ENCODE results near the gene AJUBA. TPM values are rescaled to one million over a fixed set of nuclear protein-coding genes. Genes with fewer than 3 reads are reported as not detected.

The AJUBA gene
- 1 to 10 TPM in 3 of 5 experiments, under 1 TPM in 2; 0.49 to 3.2 (median 1.4) TPM for total RNA-seq
- 1 to 10 TPM; 1.6 to 2.3 TPM for polyA plus RNA-seq
- 4.2 reads per million, percentile 21 among the genes with 10 or more reads in this experiment for total RNA-seq

GRCh38 chr14:22982477-22983245 is at the start of gene AJUBA:
TSS of gene AJUBA (minus strand) at chr14:22982551. CDS start at chr14:22982266, 285 bp downstream.
- Histone ChIP-seq H3K27me3 (ENCODE audit: control insufficient read depth in 2 of 2, insufficient read depth in 2 of 2, low read length in 2 of 2) (no peaks in the 10 kb centered on the region), H3K27ac (ENCODE audit: low read depth, low read length) (peak within 1 kb of the TSS; percentile 53), H3K9me3 (ENCODE audit: control insufficient read depth in 2 of 3, low read length in 3 of 3) (no peaks in the 10 kb centered on the region), H3K4me3 (ENCODE audit: low read length) (peak within 1 kb of the TSS; percentile 76), H3K36me3 (ENCODE audit: control insufficient read depth in 2 of 3, insufficient read depth in 3 of 3, low read length in 3 of 3) (peaks cover 0 to 15% (median 0%) of the 10 kb centered on the region in 3 experiments), H3K4me1 (ENCODE audit: control insufficient read depth in 2 of 2, insufficient read depth in 2 of 2, low read length in 2 of 2) (peaks cover 0 to 8% of the 10 kb centered on the region in 2 donors)
- peak within 1 kb of the TSS in 2 of 9 donors; percentile 44 to 68 for H3K27ac Mint-ChIP-seq
- POLR2A ChIA-PET: interaction anchor here (0.6 to 9.2 kb wide), 12 partner anchors 9 to 458 kb away, joined by 3 to 76 read pairs (median 4); partner anchors contain the start of genes ACIN1, C14orf119, CDH24 and PRMT5
- peak within 1 kb of the TSS in 6 of 10 donors; percentile 37 to 86 (median 78) for H3K4me3 Mint-ChIP-seq
- no peaks in the 10 kb centered on the region for H3K9me3 Mint-ChIP-seq
- peaks cover 0 to 19% (median 0%) of the 10 kb centered on the region in 5 donors for H3K27me3 Mint-ChIP-seq
- H3K36me3 Mint-ChIP-seq: peaks cover 0 to 7% (median 3%) of the 10 kb centered on the region in 5 donors
- intact Hi-C loops (cut with micrococcal nuclease): loop anchor here (1.0 to 10.0 kb wide), 12 partner anchors 9 to 1070 kb away; partner anchors contain the start of genes ACIN1 (in 1 of the 2), C14orf119 (in 1 of the 2) and SLC7A8 (in 1 of the 2)
- peak; percentile 43 to 77 (median 73) for DNase-seq
- peak; percentile 74 for ATAC-seq
- peaks cover 0 to 13% (median 9%) of the 10 kb centered on the region in 7 donors for H3K4me1 Mint-ChIP-seq
- CTCF ChIA-PET: interaction anchor here (0.6 to 9.4 kb wide), 19 partner anchors 8 to 1064 kb away, joined by 3 to 264 read pairs (median 4); partner anchors contain the start of gene CDH24

DNA sequence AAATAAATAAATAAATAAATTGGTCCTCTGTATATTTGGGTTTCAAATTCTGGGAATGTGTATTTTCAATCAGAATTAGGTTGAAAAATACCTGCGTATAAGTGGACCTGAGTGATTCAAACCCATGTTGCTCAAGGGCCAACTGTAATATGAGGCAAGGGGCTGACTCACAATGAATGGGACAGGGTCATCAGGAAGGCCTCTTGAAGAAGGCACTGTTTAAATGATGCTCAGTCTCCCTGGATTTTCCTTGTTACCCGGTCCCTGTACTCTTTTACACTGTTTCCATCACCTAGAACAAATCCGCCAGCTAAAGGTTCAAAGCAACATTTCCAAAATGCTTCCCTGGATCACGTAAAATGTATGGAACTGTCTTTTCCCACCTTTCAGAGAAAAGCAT is 48.6 kb upstream of the AJUBA start:
- DNase-seq: no peak
- Mint-ChIP-seq H3K27ac (peak overlapping the region in 3 of 9 donors; percentile 14 to 73 (median 59)), H3K9me3 (peaks cover 0 to 2% (median 0%) of the 10 kb centered on the region in 11 donors), H3K27me3 (no peaks in the 10 kb centered on the region), H3K36me3 (peaks cover 5 to 35% (median 26%) of the 10 kb centered on the region in 5 donors), H3K4me3 (peak overlapping the region in 6 of 10 donors; percentile 1 to 51 (median 24)), H3K4me1 (peaks cover 37 to 64% (median 50%) of the 10 kb centered on the region in 7 donors)
- Histone ChIP-seq H3K27ac (ENCODE audit: low read depth, low read length) (no peak overlapping the region), H3K9me3 (ENCODE audit: control insufficient read depth in 2 of 3, low read length in 3 of 3) (no peaks in the 10 kb centered on the region), H3K27me3 (ENCODE audit: control insufficient read depth in 2 of 2, insufficient read depth in 2 of 2, low read length in 2 of 2) (no peaks in the 10 kb centered on the region), H3K36me3 (ENCODE audit: control insufficient read depth in 2 of 3, insufficient read depth in 3 of 3, low read length in 3 of 3) (peaks cover 3 to 25% (median 9%) of the 10 kb centered on the region in 3 experiments), H3K4me3 (ENCODE audit: low read length) (no peak overlapping the region), H3K4me1 (ENCODE audit: control insufficient read depth in 2 of 2, insufficient read depth in 2 of 2, low read length in 2 of 2) (peaks cover 9 to 39% of the 10 kb centered on the region in 2 donors)
- no peak for ATAC-seq
- ChIA-PET CTCF (interaction anchor here (0.7 to 0.8 kb wide), 2 partner anchors 25 to 49 kb away, joined by 3 to 4 read pairs; no protein-coding TSS in a partner anchor), POLR2A (interaction anchor here (0.7 to 7.6 kb wide), 7 partner anchors 8 to 103 kb away, joined by 3 to 50 read pairs (median 4); no protein-coding TSS in a partner anchor)
- intact Hi-C loops (cut with micrococcal nuclease): no loop called here

DNA sequence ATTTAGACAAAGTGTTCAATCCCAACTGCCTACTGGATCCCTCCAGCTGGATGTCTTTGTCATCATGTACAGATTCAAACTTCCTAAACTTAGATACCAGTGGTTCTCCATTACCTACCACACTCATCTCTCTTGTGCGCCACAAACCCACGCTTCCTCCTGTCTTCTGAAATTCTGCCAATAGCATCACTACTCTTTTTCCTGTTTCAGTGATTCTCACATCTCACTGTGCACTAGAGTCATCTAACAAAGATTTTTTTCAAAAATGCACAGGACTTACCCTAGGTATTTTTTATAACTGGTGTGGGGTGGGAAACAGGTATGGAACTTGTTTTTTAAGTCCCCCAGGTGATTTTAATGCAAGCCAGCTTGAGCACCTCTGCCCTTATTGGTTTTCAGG is 46.4 kb upstream of the AJUBA start:
- H3K4me1 ChIP-seq (ENCODE audit: control insufficient read depth in 2 of 2, insufficient read depth in 2 of 2, low read length in 2 of 2): peaks cover 5 to 46% of the 10 kb centered on the region in 2 donors
- CTCF ChIA-PET: interaction anchor here (0.6 to 2.4 kb wide), 9 partner anchors 12 to 153 kb away, joined by 3 to 11 read pairs (median 7); no protein-coding TSS in a partner anchor
- intact Hi-C loops (cut with micrococcal nuclease): loop anchor here (1.0 to 5.0 kb wide), 3 partner anchors 7 to 41 kb away; no protein-coding TSS in a partner anchor
- H3K4me3 ChIP-seq (ENCODE audit: low read length): no peak overlapping the region
- Mint-ChIP-seq H3K9me3 (peaks cover 0 to 2% (median 0%) of the 10 kb centered on the region in 11 donors), H3K27me3 (no peaks in the 10 kb centered on the region), H3K36me3 (peaks cover 12 to 43% (median 40%) of the 10 kb centered on the region in 5 donors), H3K4me3 (peak overlapping the region; percentile 26 to 76 (median 60)), H3K27ac (peak overlapping the region; percentile 4 to 93 (median 86)), H3K4me1 (peaks cover 39 to 66% (median 55%) of the 10 kb centered on the region in 7 donors)
- H3K27ac ChIP-seq (ENCODE audit: low read depth, low read length): peak overlapping the region; percentile 66
- ATAC-seq (peak; percentile 90), DNase-seq (peak in 7 of 9 donors; percentile 48 to 74 (median 66))
- H3K27me3 ChIP-seq (ENCODE audit: control insufficient read depth in 2 of 2, insufficient read depth in 2 of 2, low read length in 2 of 2): no peaks in the 10 kb centered on the region
- no peaks in the 10 kb centered on the region for H3K9me3 ChIP-seq (ENCODE audit: control insufficient read depth in 2 of 3, low read length in 3 of 3)
- POLR2A ChIA-PET: interaction anchor here (0.5 to 7.6 kb wide), 12 partner anchors 8 to 1305 kb away, joined by 3 to 50 read pairs (median 4); partner anchors contain the start of gene PPP1R3E
- peaks cover 7 to 36% (median 9%) of the 10 kb centered on the region in 3 experiments for H3K36me3 ChIP-seq (ENCODE audit: control insufficient read depth in 2 of 3, insufficient read depth in 3 of 3, low read length in 3 of 3)

DNA sequence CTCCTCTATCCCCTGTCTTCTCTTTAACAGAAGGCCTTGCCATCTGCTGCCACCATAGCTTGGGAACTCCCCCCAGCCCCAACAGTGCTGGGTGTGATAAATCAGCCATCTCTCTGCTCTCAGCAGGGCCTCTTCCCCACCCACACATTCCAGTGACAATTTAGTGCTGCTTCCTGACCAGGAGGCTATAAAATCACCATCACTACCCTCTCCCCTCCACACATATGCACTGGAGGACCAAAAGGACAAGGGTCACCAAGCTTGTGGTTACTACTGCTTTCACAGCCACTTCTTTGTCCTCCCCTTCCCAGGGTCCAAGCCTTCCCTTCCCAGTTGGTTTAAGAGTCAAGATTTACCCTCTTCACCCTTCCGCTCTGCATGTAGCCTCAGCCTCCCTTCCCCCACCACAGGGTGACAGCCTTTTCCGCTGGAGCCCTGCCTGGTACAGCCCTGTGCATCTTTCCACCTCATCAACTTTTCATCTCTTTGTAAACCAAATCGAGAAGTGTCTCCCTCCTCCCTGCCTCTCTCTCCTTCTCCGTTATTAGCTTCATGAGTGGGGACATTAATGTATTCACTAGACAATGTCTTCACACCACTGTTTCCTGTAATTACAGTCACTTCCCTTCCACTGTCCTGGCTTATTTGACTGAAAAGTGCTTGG is 42.9 kb upstream of the AJUBA start:
- no peak for ATAC-seq

DNA sequence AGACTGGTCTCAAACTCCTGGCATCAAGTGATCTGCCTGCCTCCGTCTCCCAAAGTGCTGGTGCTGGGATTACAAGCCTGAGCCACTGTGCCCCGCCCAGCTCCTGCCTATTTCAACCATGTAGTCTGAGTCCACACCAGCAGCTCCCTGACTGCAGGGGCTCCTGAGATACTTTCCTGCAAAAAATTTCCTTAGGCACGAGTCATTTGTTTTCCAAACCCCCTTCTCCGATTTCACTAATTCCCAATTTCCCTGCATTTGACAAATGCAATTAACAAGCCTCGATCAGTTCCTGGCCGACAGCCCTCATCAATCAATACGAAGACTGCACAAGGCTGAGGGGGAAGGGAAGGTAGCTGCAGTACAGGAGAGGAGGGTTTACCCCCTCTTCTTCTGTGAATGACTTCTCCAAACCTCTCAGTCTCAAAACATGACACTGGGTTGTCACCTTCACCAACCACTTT is 42.3 kb upstream of the AJUBA start:
- ATAC-seq: no peak
- intact Hi-C loops (cut with micrococcal nuclease): loop anchor here (5.0 kb wide), 3 partner anchors 32 to 37 kb away; partner anchors contain the start of gene CDH24 (in 1 of the 2)
- POLR2A ChIA-PET: interaction anchor here (1.1 to 6.3 kb wide), 4 partner anchors 8 to 17 kb away, joined by 3 to 79 read pairs (median 42); partner anchors contain the start of gene PSMB5

More for the DNA sequence above, 42.9 kb upstream of the AJUBA start:
- intact Hi-C loops (cut with micrococcal nuclease): loop anchor here (5.0 kb wide), 2 partner anchors 33 to 38 kb away; no protein-coding TSS in a partner anchor
- peak overlapping the region; percentile 4 to 78 (median 50) for H3K4me3 Mint-ChIP-seq
- Histone ChIP-seq H3K27me3 (ENCODE audit: control insufficient read depth in 2 of 2, insufficient read depth in 2 of 2, low read length in 2 of 2) (no peaks in the 10 kb centered on the region), H3K36me3 (ENCODE audit: control insufficient read depth in 2 of 3, insufficient read depth in 3 of 3, low read length in 3 of 3) (peaks cover 0 to 16% (median 4%) of the 10 kb centered on the region in 3 experiments), H3K4me3 (ENCODE audit: low read length) (no peak overlapping the region), H3K9me3 (ENCODE audit: control insufficient read depth in 2 of 3, low read length in 3 of 3) (no peaks in the 10 kb centered on the region), H3K4me1 (ENCODE audit: control insufficient read depth in 2 of 2, insufficient read depth in 2 of 2, low read length in 2 of 2) (peaks cover 0 to 72% of the 10 kb centered on the region in 2 donors), H3K27ac (ENCODE audit: low read depth, low read length) (no peak overlapping the region)
- H3K27me3 Mint-ChIP-seq: no peaks in the 10 kb centered on the region
- peak overlapping the region; percentile 23 to 94 (median 86) for H3K27ac Mint-ChIP-seq
- peaks cover 49 to 83% (median 75%) of the 10 kb centered on the region in 7 donors for H3K4me1 Mint-ChIP-seq
- CTCF ChIA-PET: interaction anchor here (0.7 to 1.2 kb wide), 2 partner anchors 31 to 39 kb away, joined by 3 to 4 read pairs; no protein-coding TSS in a partner anchor
- peaks cover 7 to 30% (median 26%) of the 10 kb centered on the region in 5 donors for H3K36me3 Mint-ChIP-seq
- peaks cover 0 to 2% (median 0%) of the 10 kb centered on the region in 11 donors for H3K9me3 Mint-ChIP-seq
- POLR2A ChIA-PET: interaction anchor here (0.7 to 7.6 kb wide), 5 partner anchors 8 to 31 kb away, joined by 3 to 50 read pairs (median 3); partner anchors contain the start of gene PSMB5
- DNase-seq: no peak

More for the DNA sequence above, 42.3 kb upstream of the AJUBA start:
- Histone ChIP-seq H3K27ac (ENCODE audit: low read depth, low read length) (peak overlapping the region; percentile 33), H3K27me3 (ENCODE audit: control insufficient read depth in 2 of 2, insufficient read depth in 2 of 2, low read length in 2 of 2) (no peaks in the 10 kb centered on the region), H3K9me3 (ENCODE audit: control insufficient read depth in 2 of 3, low read length in 3 of 3) (no peaks in the 10 kb centered on the region), H3K4me3 (ENCODE audit: low read length) (no peak overlapping the region), H3K36me3 (ENCODE audit: control insufficient read depth in 2 of 3, insufficient read depth in 3 of 3, low read length in 3 of 3) (peaks cover 0 to 16% (median 4%) of the 10 kb centered on the region in 3 experiments), H3K4me1 (ENCODE audit: control insufficient read depth in 2 of 2, insufficient read depth in 2 of 2, low read length in 2 of 2) (peaks cover 0 to 77% of the 10 kb centered on the region in 2 donors)
- CTCF ChIA-PET: interaction anchor here (0.7 to 1.5 kb wide), 3 partner anchors 31 to 44 kb away, joined by 3 to 10 read pairs (median 5); no protein-coding TSS in a partner anchor
- peak overlapping the region in 8 of 9 donors; percentile 23 to 94 (median 86) for H3K27ac Mint-ChIP-seq
- no peaks in the 10 kb centered on the region for H3K27me3 Mint-ChIP-seq
- H3K36me3 Mint-ChIP-seq: peaks cover 7 to 30% (median 26%) of the 10 kb centered on the region in 5 donors
- H3K4me1 Mint-ChIP-seq: peaks cover 49 to 87% (median 77%) of the 10 kb centered on the region in 7 donors
- no peak for DNase-seq
- H3K4me3 Mint-ChIP-seq: peak overlapping the region in 8 of 10 donors; percentile 0 to 96 (median 52)
- peaks cover 0 to 2% (median 0%) of the 10 kb centered on the region in 11 donors for H3K9me3 Mint-ChIP-seq

Data from naive thymus-derived CD4-positive, alpha-beta T cell (primary cell).